NCI-H1694 (cell line): Measurements from ENCODE around the gene IDH3G.

ENCODE experiments used
- DNase-seq: peaks from one replicate; lab custom pipeline; 2025; lab: John Stamatoyannopoulos, UW

Gene IDH3G

GRCh38 chrX:153816831-153817690, 22.9 kb upstream of the IDH3G start:
- no peak for DNase-seq

GRCh38 chrX:153814591-153815315, 20.6 kb upstream of the IDH3G start:
- no peak for DNase-seq

GRCh38 chrX:153813161-153813560, 19.0 kb upstream of the IDH3G start:
- no peak for DNase-seq

- no peak for DNase-seq
Measured at GRCh38 chrX:153812220-153812619, 18.0 kb upstream of the IDH3G start.

GRCh38 chrX:153807976-153808375, 13.8 kb upstream of the IDH3G start:
- DNase-seq = no peak

- no peak for DNase-seq
Measured at GRCh38 chrX:153806999-153807575, 12.9 kb upstream of the IDH3G start.

- no peak for DNase-seq
Measured at GRCh38 chrX:153805436-153805835, 11.3 kb upstream of the IDH3G start.

GRCh38 chrX:153804621-153805020, 10.4 kb upstream of the IDH3G start:
- no peak for DNase-seq

- DNase-seq = no peak
Measured at GRCh38 chrX:153804100-153804595, 10.0 kb upstream of the IDH3G start.

GRCh38 chrX:153803211-153804099, 9.3 kb upstream of the IDH3G start:
- no peak for DNase-seq

GRCh38 chrX:153802513-153803045, 8.4 kb upstream of the IDH3G start:
- DNase-seq = no peak

- DNase-seq = no peak
Measured at GRCh38 chrX:153801669-153802068, 7.5 kb upstream of the IDH3G start.

GRCh38 chrX:153800746-153801145, 6.6 kb upstream of the IDH3G start:
- peak; percentile 16 for DNase-seq

- no peak for DNase-seq
Measured at GRCh38 chrX:153800177-153800722, 6.1 kb upstream of the IDH3G start.

- DNase-seq = no peak
Measured at GRCh38 chrX:153799326-153799725, 5.2 kb upstream of the IDH3G start.

- DNase-seq = no peak
Measured at GRCh38 chrX:153797415-153798015, 3.3 kb upstream of the IDH3G start.

- no peak for DNase-seq
Measured at GRCh38 chrX:153794897-153795816, 982 bp upstream of the IDH3G start.

- DNase-seq = no peak
Measured at GRCh38 chrX:153793291-153793690, 884 bp downstream of the IDH3G start.

- peak; percentile 47 for DNase-seq
Measured at GRCh38 chrX:153792368-153792767, 1.8 kb downstream of the IDH3G start.
